Measurements from ENCODE around the gene MTCP1. TPM values are rescaled to one million over a fixed set of nuclear protein-coding genes. Genes with fewer than 3 reads are reported as not detected.

Gene MTCP1
- total RNA-seq, 6 experiments from 2014 or later: 12.4 to 15.8 (median 14.3) TPM

GRCh38 chrX:155105919-155106318, 35.0 kb upstream of the MTCP1 start:
- no peak overlapping the region for H3K4me3 Mint-ChIP-seq
- TF ChIP-seq CTCF (IDR thresholded peaks at IDR 0.05): no peak
- H3K4me1 Mint-ChIP-seq (ENCODE audit: low read depth): peaks cover 5% of the 10 kb centered on the region; the same call in 1 of the 2 replicates
- H3K27ac Mint-ChIP-seq: no peak overlapping the region
- H3K9me3 Mint-ChIP-seq: no peaks in the 10 kb centered on the region
- no peak for DNase-seq
- no peaks in the 10 kb centered on the region for H3K27me3 Mint-ChIP-seq (ENCODE audit: insufficient read depth)
- no peaks in the 10 kb centered on the region for H3K36me3 Mint-ChIP-seq (ENCODE audit: low read depth)

- Mint-ChIP-seq H3K4me3 (no peak overlapping the region), H3K27me3 (ENCODE audit: insufficient read depth) (no peaks in the 10 kb centered on the region), H3K4me1 (ENCODE audit: low read depth) (no peaks in the 10 kb centered on the region), H3K36me3 (ENCODE audit: low read depth) (no peaks in the 10 kb centered on the region; the same call in 1 of the 2 replicates), H3K9me3 (no peaks in the 10 kb centered on the region), H3K27ac (no peak overlapping the region)
- peak; percentile 82 for TF ChIP-seq CTCF (IDR thresholded peaks at IDR 0.05)
- DNase-seq: no peak
Observed at GRCh38 chrX:155094468-155095061, 23.6 kb upstream of the MTCP1 start.

GRCh38 chrX:155086961-155087735, 16.2 kb upstream of the MTCP1 start:
- Mint-ChIP-seq H3K27ac (no peak overlapping the region), H3K4me1 (ENCODE audit: low read depth) (no peaks in the 10 kb centered on the region), H3K9me3 (no peaks in the 10 kb centered on the region), H3K4me3 (no peak overlapping the region), H3K36me3 (ENCODE audit: low read depth) (no peaks in the 10 kb centered on the region; the same call in 1 of the 2 replicates), H3K27me3 (ENCODE audit: insufficient read depth) (peaks cover 2% of the 10 kb centered on the region)
- no peak for TF ChIP-seq CTCF (IDR thresholded peaks at IDR 0.05)
- DNase-seq: no peak

GRCh38 chrX:155086202-155086840, 15.4 kb upstream of the MTCP1 start:
- H3K27me3 Mint-ChIP-seq (ENCODE audit: insufficient read depth): peaks cover 2% of the 10 kb centered on the region
- no peak for DNase-seq
- no peak overlapping the region for H3K27ac Mint-ChIP-seq
- H3K4me3 Mint-ChIP-seq: no peak overlapping the region
- H3K4me1 Mint-ChIP-seq (ENCODE audit: low read depth): no peaks in the 10 kb centered on the region
- H3K9me3 Mint-ChIP-seq: no peaks in the 10 kb centered on the region
- peak; percentile 79 for TF ChIP-seq CTCF (IDR thresholded peaks at IDR 0.05)
- H3K36me3 Mint-ChIP-seq (ENCODE audit: low read depth): no peaks in the 10 kb centered on the region; the same call in 1 of the 2 replicates

- H3K4me3 Mint-ChIP-seq: peak overlapping the region; percentile 93
- H3K9me3 Mint-ChIP-seq: no peaks in the 10 kb centered on the region
- H3K4me1 Mint-ChIP-seq (ENCODE audit: low read depth): peaks cover 63% of the 10 kb centered on the region
- peaks cover 2% of the 10 kb centered on the region for H3K27me3 Mint-ChIP-seq (ENCODE audit: insufficient read depth)
- peak overlapping the region; percentile 77 for H3K27ac Mint-ChIP-seq
- H3K36me3 Mint-ChIP-seq (ENCODE audit: low read depth): peaks cover 17% of the 10 kb centered on the region
- no peak for DNase-seq
- no peak for TF ChIP-seq CTCF (IDR thresholded peaks at IDR 0.05)
Observed at GRCh38 chrX:155071694-155072280, 851 bp upstream of the MTCP1 start.
